Bronchial epithelial cell (primary cell): ENCODE results near the gene ASAP3. TPM values are rescaled to one million over a fixed set of nuclear protein-coding genes. Genes with fewer than 3 reads are reported as not detected.

Experiments used
- DNase-seq: peaks from one replicate; pipeline ENCODE4 v3.0.0-alpha.2; 2010; ENCODE audit warnings: low read depth
- FAIRE-seq: peaks from 2 replicates; lab custom pipeline; 2011; peaks lifted over from hg19 to GRCh38; lab: Jason Lieb, UNC
- H3K27me3 ChIP-seq: 2 replicates; pipeline ENCODE4 v1.5.1; 2011; ENCODE audit warnings: low read length; ENCODE audit not compliant: control insufficient read depth, insufficient read depth
- H3K36me3 ChIP-seq: 2 replicates; pipeline ENCODE4 v1.5.1; 2011; ENCODE audit warnings: low read length; ENCODE audit not compliant: control insufficient read depth, insufficient read depth
- H3K4me3 ChIP-seq: 2 replicates; pipeline ENCODE4 v1.5.1; 2011; ENCODE audit warnings: mild to moderate bottlenecking, low read depth, low read length, control low read depth
- total RNA-seq: library from RNA; depleted of rRNA; stranded (reverse); fragments of >200 nt; gene quantifications from 2 replicates; pipeline ENCODE4 v1.2.1, GENCODE V29; 2014
- TF ChIP-seq, protein P1 (sequence below): IDR thresholded peaks from 2 replicates; pipeline ENCODE4 v1.5.1; 2011; ENCODE audit warnings: mild to moderate bottlenecking, moderate library complexity, low read length, control low read depth, inconsistent platforms; ENCODE audit not compliant: insufficient read depth, severe bottlenecking

The ASAP3 gene
- total RNA-seq, 1 donor from 2014 or later, result 1.8 TPM

GRCh38 chr1:23423415-23424292 is 60.3 kb downstream of the ASAP3 start:
- FAIRE-seq (no peak), DNase-seq (no peak)
- H3K27me3 ChIP-seq, result no peaks in the 10 kb centered on the region
- no peaks in the 10 kb centered on the region for H3K36me3 ChIP-seq
- peak overlapping the region; percentile 55 for H3K4me3 ChIP-seq
- TF ChIP-seq, protein P1, sequence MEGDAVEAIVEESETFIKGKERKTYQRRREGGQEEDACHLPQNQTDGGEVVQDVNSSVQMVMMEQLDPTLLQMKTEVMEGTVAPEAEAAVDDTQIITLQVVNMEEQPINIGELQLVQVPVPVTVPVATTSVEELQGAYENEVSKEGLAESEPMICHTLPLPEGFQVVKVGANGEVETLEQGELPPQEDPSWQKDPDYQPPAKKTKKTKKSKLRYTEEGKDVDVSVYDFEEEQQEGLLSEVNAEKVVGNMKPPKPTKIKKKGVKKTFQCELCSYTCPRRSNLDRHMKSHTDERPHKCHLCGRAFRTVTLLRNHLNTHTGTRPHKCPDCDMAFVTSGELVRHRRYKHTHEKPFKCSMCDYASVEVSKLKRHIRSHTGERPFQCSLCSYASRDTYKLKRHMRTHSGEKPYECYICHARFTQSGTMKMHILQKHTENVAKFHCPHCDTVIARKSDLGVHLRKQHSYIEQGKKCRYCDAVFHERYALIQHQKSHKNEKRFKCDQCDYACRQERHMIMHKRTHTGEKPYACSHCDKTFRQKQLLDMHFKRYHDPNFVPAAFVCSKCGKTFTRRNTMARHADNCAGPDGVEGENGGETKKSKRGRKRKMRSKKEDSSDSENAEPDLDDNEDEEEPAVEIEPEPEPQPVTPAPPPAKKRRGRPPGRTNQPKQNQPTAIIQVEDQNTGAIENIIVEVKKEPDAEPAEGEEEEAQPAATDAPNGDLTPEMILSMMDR, result no peak

GRCh38 chr1:23422941-23423340 is 61.0 kb downstream of the ASAP3 start:
- TF ChIP-seq, protein P1, result no peak
- H3K27me3 ChIP-seq, result no peaks in the 10 kb centered on the region
- DNase-seq (no peak), FAIRE-seq (no peak)
- no peaks in the 10 kb centered on the region for H3K36me3 ChIP-seq
- H3K4me3 ChIP-seq, result no peak overlapping the region

DNA sequence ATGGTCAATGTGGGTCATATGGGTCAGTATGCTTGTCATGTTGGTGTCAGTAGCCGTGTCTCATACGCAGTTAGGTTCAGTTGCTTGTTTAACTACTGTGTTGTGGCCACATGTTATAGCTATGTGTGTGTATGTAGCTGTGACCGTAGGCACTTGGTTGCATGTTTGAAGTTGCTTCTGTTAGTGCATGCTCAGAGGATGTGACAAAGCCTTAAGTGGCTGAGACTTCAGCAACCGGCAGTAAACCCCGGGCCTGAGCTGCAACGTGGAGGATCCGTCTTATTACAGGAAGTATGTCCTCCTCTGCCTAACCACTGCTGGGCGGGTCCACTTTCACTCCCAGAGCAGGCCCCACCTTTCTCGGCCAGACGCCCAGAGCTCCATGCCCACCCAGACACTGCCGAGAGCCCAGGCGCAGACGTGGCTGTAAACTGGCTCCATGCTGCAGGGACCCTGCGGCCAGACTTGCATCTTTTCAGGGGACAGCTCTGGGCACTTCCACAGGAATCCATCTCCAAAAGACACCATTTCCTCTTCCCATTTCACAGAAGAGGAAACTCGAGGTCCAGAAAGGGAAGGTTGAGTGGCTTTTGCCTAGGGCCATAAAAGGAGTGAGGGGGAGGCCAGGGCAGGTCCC is 61.6 kb downstream of the ASAP3 start:
- Histone ChIP-seq H3K36me3 (no peaks in the 10 kb centered on the region), H3K27me3 (no peaks in the 10 kb centered on the region), H3K4me3 (no peak overlapping the region)
- TF ChIP-seq, protein P1, result no peak
- peak; percentile 76 for FAIRE-seq
- DNase-seq, result peak; percentile 68

DNA sequence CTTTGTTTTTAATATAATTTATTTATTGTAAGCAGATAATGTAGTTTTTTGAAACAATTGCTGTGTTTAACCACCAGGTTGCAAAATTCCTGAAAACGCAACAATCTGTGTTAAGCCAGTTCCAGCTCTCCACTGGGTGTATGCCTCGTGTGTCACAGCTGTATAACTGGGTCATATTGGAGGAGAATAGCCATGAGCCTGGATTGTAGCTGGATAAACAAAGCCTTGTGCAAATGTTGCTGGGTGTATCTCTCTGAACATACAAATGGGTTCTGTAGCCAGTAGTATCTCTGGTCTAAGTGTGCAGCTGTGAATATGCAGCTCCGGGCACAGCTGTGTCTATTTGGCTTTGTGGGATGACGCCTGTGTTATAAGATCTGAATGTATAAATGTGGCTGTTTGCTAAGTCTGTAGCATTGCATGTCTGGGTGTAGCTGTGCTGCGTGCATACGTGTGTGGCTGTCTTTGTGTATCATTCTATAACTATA is 62.2 kb downstream of the ASAP3 start:
- peak; percentile 47 for FAIRE-seq
- no peak for DNase-seq
- TF ChIP-seq, protein P1, result no peak

DNA sequence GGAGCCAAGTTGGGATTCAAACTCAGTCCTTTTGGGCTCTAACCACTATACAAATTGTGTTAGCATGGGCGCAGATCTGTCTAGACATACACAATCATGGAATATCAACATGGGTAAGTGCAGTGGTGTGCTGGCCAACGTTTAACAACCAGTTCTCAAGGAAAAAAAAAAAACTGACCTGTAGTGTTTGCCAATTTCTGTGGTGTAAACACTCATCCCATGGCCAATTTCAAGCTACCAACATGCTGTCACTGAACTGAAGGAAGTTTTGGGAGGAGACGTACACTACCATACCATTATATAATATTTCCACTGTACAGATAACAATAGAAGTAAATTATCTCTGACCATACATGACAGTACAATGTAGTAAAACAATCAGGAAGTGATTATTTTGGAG is 62.6 kb downstream of the ASAP3 start:
- H3K27me3 ChIP-seq, result no peaks in the 10 kb centered on the region
- DNase-seq, result no peak
- no peak for FAIRE-seq
- no peak overlapping the region for H3K4me3 ChIP-seq
- TF ChIP-seq, protein P1, result no peak
- no peaks in the 10 kb centered on the region for H3K36me3 ChIP-seq

More for the DNA sequence above, 62.2 kb downstream of the ASAP3 start:
- H3K27me3 ChIP-seq, result no peaks in the 10 kb centered on the region
- H3K36me3 ChIP-seq, result no peaks in the 10 kb centered on the region
- no peak overlapping the region for H3K4me3 ChIP-seq
